Stomach (tissue), 9 donors: Measurements from ENCODE around the gene PUS1. TPM values are rescaled to one million over a fixed set of nuclear protein-coding genes. Genes with fewer than 3 reads are reported as not detected.

Experiments used
- DNase-seq, 2 donors: peaks; one replicate each; pipeline versions ENCODE4 v3.0.0 to v3.0.0-alpha.2; 2013 to 2019
- H3K27ac ChIP-seq, 5 donors: fragments of 200-600 bp in 4 of 5; sonication (generic) in 4 of 5; one replicate each; pipeline ENCODE4 v1.5.1; 2013 to 2019; ENCODE audit warnings: mild to moderate bottlenecking in 1 of 5, moderate library complexity in 1 of 5
- H3K27me3 ChIP-seq, 3 donors: fragments of 200-600 bp; sonication (generic); one replicate each; pipeline ENCODE4 v1.5.1; 2017 to 2019; ENCODE audit warnings: mixed run types in 1 of 3
- H3K36me3 ChIP-seq, 4 donors: fragments of 200-600 bp; sonication (generic); 1 replicate in 3 of 4; 2 replicates in 1 of 4; pipeline ENCODE4 v1.5.1; 2016 to 2019
- H3K4me1 ChIP-seq, 4 donors: fragments of 200-600 bp; sonication (generic); one replicate each; pipeline ENCODE4 v1.5.1; 2016 to 2019
- H3K4me3 ChIP-seq, 4 donors: fragments of 200-600 bp; sonication (generic) in 3 of 4; one replicate each; pipeline ENCODE4 v1.5.1; 2016 to 2019; ENCODE audit warnings: mild to moderate bottlenecking in 1 of 4
- H3K9me3 ChIP-seq, 4 donors: fragments of 200-600 bp; sonication (generic); one replicate each; pipeline ENCODE4 v1.5.1; 2016 to 2019
- EP300 ChIP-seq: sonication (generic); formaldehyde crosslinking; IDR thresholded peaks from one replicate; pipeline ENCODE4 v1.6.1; 2017; ENCODE audit warnings: antibody characterized with exemption
- POLR2A ChIP-seq, 4 donors: fragments of 450-650 bp; IDR thresholded peaks; one replicate each; pipeline ENCODE4 v1.6.1; 2016; ENCODE audit warnings: antibody characterized with exemption in 4 of 4, control low read depth in 2 of 4, mild to moderate bottlenecking in 1 of 4, moderate library complexity in 1 of 4
- POLR2AphosphoS5 ChIP-seq, 3 donors: sonication (generic); formaldehyde crosslinking; IDR thresholded peaks; one replicate each; pipeline ENCODE4 v1.6.1; 2016; ENCODE audit warnings: antibody characterized with exemption in 3 of 3
- WGBS, 5 donors: extraction: QIAGEN DNeasy Blood & Tissue Kit in 3 of 5; methylation state at CpG; one replicate each; pipeline versions ENCODE4 v1.1.5 to v1.1.7; 2013 to 2018; 5-methylcytosine and 5-hydroxymethylcytosine counted together
- intact Hi-C: fragments of 100-400 bp; cut with DNase I; formaldehyde crosslinking; loops from one replicate; pipeline ENCODE4 v1.15.1; 2023; ENCODE audit warnings: low total_unique reads
- polyA plus RNA-seq, 3 donors: library from polyadenylated mRNA; stranded (reverse); fragments of 200-250 nt; gene quantifications; one replicate each; pipeline ENCODE4 v1.2.3, GENCODE V29; 2013
- total RNA-seq, 5 donors: library from RNA; depleted of rRNA; stranded (reverse); fragments of >200 nt; gene quantifications; one replicate each; pipeline versions ENCODE4 v1.1.0 to v1.2.3, GENCODE V29; 2014 to 2016
- TF ChIP-seq, protein P1 (sequence below), 7 experiments: fragments of 450-650 bp in 4 of 7; fragments of 200-600 bp in 3 of 7; sonication (generic) in 3 of 7; IDR thresholded peaks; one replicate each; pipeline ENCODE4 v1.5.1; 2016 to 2019; ENCODE audit warnings: antibody characterized with exemption in 7 of 7, control low read depth in 2 of 7, mild to moderate bottlenecking in 1 of 7
- donor health status: healthy with polysubstance abuse.
- donor health status: Bipolar disorder and iron deficiency.
- donor health status: healthy.

PUS1 gene
- total and polyA plus RNA-seq, 8 donors = 3.1 to 26.3 (median 12.5) TPM

DNA sequence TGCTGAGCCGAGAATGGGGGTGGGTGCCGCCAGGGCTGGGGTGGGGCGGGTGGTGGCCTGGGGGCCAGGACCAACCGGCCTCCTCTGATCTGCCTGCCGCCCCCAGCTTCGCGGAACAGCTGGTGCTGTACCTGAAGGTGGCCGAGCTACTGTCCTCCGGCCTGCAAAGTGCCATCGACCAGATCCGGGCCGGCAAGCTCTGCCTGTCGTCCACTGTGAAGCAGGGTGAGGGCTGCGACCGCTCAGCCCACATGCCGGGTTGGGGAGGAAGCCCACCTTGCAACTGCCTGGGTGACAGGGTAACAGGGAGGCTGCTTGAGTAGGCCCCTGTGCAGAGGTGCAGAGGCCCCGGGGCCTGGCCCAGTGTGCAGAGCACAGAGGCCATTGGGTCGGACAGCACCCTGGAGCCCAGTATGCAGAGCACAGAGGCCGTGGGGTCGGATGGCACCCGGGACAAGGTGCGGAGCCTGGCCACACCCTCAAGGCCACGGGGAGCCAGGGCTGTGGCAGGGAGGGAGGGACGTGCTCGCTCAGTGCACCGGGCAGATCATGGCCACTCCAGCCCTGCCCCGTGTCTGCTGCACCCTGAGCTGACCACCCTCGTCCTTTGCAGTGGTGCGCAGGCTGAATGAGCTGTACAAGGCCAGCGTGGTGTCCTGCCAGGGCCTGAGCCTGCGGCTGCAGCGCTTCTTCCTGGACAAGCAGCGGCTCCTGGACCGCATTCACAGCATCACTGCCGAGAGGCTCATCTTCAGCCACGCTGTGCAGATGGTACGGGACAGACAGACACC, 9.5 kb upstream of the PUS1 start:
- peaks cover 62 to 85% (median 82%) of the 10 kb centered on the region in 4 donors for H3K36me3 ChIP-seq
- no peak overlapping the region for H3K27ac ChIP-seq
- TF ChIP-seq, protein P1, sequence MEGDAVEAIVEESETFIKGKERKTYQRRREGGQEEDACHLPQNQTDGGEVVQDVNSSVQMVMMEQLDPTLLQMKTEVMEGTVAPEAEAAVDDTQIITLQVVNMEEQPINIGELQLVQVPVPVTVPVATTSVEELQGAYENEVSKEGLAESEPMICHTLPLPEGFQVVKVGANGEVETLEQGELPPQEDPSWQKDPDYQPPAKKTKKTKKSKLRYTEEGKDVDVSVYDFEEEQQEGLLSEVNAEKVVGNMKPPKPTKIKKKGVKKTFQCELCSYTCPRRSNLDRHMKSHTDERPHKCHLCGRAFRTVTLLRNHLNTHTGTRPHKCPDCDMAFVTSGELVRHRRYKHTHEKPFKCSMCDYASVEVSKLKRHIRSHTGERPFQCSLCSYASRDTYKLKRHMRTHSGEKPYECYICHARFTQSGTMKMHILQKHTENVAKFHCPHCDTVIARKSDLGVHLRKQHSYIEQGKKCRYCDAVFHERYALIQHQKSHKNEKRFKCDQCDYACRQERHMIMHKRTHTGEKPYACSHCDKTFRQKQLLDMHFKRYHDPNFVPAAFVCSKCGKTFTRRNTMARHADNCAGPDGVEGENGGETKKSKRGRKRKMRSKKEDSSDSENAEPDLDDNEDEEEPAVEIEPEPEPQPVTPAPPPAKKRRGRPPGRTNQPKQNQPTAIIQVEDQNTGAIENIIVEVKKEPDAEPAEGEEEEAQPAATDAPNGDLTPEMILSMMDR (IDR thresholded peaks at IDR 0.05) = no peak
- TF ChIP-seq POLR2AphosphoS5 (IDR thresholded peaks at IDR 0.05) = no peak
- TF ChIP-seq EP300 = no peak
- no peak for TF ChIP-seq POLR2A (IDR thresholded peaks at IDR 0.05)
- H3K27me3 ChIP-seq = no peaks in the 10 kb centered on the region
- H3K9me3 ChIP-seq = no peaks in the 10 kb centered on the region
- peaks cover 0 to 2% (median 0%) of the 10 kb centered on the region in 4 donors for H3K4me1 ChIP-seq
- 88 to 93% (median 91%) methylated on average over 18 to 37 of the region's 37 CpGs for WGBS, 5 donors
- intact Hi-C loops = no loop called here
- H3K4me3 ChIP-seq = no peak overlapping the region
- DNase-seq = no peak

DNA sequence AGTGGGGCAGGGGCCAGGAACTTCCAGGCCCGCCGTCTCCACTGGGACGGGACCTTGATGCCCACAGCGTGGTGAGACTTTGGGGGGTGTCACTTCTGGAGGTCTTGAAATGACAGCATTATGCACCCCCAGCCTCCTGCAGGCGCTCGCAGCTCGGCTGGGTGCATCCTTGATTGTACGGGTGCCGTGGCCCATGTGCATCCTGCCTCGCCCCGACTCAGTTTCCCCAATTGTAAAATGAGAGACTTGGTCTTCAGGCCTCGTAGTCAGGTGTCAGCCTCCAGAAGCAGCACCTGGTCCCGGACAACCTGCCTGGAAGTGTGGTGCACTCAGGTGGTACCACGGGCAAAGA, 8.9 kb upstream of the PUS1 start:
- WGBS, 5 donors = 91 to 97% (median 95%) methylated on average over 12 to 14 of the region's 14 CpGs
- Histone ChIP-seq H3K4me3 (no peak overlapping the region), H3K27me3 (no peaks in the 10 kb centered on the region), H3K4me1 (peaks cover 0 to 7% (median 0%) of the 10 kb centered on the region in 4 donors), H3K9me3 (no peaks in the 10 kb centered on the region), H3K27ac (no peak overlapping the region), H3K36me3 (peaks cover 56 to 79% (median 76%) of the 10 kb centered on the region in 4 donors)
- no peak for DNase-seq
- TF ChIP-seq, protein P1 (IDR thresholded peaks at IDR 0.05) = no peak
- no peak for TF ChIP-seq POLR2AphosphoS5 (IDR thresholded peaks at IDR 0.05)
- no peak for TF ChIP-seq EP300
- no peak for TF ChIP-seq POLR2A (IDR thresholded peaks at IDR 0.05)
- intact Hi-C loops = no loop called here

DNA sequence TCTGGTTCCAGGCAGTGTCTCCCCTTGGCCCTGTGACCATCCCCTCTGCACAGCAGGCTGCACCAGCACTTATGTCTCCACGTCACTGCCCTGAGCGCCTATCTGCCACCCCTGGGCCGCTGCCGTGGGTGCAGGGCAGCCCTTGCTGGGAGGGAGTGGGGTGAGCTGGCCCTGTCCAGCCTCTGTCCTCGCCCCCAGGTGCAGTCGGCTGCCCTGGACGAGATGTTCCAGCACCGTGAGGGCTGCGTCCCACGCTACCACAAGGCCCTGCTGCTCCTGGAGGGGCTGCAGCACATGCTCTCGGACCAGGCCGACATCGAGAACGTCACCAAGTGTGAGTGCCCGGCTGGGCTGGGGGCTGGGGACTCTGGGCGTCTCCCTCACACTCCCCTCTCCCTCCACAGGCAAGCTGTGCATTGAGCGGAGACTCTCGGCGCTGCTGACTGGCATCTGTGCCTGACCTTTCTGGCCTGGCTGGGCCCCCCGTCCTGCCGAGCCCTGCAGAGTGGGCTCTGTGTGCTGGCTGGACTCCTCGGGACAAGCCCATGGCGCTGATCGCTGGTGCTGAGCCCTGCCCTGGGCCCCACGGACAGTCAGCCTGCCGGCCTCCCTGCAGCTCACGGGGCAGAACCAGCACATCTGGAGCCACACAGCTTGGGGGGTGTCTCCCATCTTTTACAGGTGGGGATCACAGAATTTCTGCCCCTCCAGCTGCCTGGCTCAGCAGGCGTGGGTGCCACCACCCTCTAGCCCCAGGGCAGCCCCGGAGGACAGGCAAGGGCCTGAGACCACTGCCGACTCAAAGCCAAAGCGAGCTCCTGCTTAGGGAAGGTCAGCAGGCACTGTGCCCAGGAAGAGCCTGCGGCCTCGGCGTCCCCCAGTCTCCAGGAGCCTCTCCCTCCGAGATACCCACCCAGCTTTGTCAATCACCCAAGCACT, 7.9 kb upstream of the PUS1 start:
- Histone ChIP-seq H3K27me3 (no peaks in the 10 kb centered on the region), H3K36me3 (peaks cover 46 to 69% (median 66%) of the 10 kb centered on the region in 4 donors), H3K4me1 (peaks cover 0 to 7% (median 0%) of the 10 kb centered on the region in 4 donors), H3K4me3 (no peak overlapping the region), H3K9me3 (no peaks in the 10 kb centered on the region), H3K27ac (no peak overlapping the region)
- TF ChIP-seq POLR2AphosphoS5 (IDR thresholded peaks at IDR 0.05) (no peak), POLR2A (IDR thresholded peaks at IDR 0.05) (no peak)
- TF ChIP-seq, protein P1 (IDR thresholded peaks at IDR 0.05) = no peak
- no peak for DNase-seq
- intact Hi-C loops = no loop called here
- WGBS, 5 donors = 86 to 92% (median 91%) methylated on average over 15 to 35 of the region's 35 CpGs
